Measurements from ENCODE around the gene C15orf61. TPM values are rescaled to one million over a fixed set of nuclear protein-coding genes. Genes with fewer than 3 reads are reported as not detected.

The C15orf61 gene
- total RNA-seq, 1 donor from 2014 or later, result 7.7 TPM

GRCh38 chr15:67551207-67551743 lies 30.3 kb downstream of the C15orf61 start:
- peaks cover 7% of the 10 kb centered on the region for H3K4me1 Mint-ChIP-seq
- H3K9me3 Mint-ChIP-seq, result no peaks in the 10 kb centered on the region
- no peak overlapping the region for H3K27ac Mint-ChIP-seq
- H3K36me3 Mint-ChIP-seq, result peaks cover 20% of the 10 kb centered on the region
- DNase-seq (ENCODE audit: low spot score in 2 of 2, unreplicated experiment in 2 of 2), result no peak
- H3K4me3 Mint-ChIP-seq, result no peak overlapping the region
- H3K27me3 Mint-ChIP-seq (ENCODE audit: low read depth), result no peaks in the 10 kb centered on the region
- no peak for TF ChIP-seq CTCF (IDR thresholded peaks at IDR 0.05; ENCODE audit: unreplicated experiment)

DNA sequence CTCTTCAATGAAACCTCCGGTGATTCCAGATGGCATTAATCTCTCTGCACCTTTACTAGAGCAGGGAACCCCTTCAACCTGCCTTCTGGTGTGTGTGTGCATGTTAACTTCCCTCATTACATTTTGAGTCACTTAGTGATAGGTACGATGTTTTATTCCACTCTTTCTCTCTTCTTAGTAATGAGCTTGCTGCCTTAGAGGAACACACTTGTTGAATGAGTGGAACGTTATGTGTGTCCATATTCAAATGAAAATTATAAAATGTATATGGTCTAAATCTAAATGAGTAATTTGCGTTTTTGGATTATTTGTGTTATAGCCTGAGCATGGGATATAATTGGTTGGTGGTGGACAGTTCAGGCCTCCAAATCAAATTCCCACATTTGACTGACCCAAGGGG lies 33.6 kb downstream of the C15orf61 start:
- Mint-ChIP-seq H3K4me3 (no peak overlapping the region), H3K27me3 (ENCODE audit: low read depth) (no peaks in the 10 kb centered on the region), H3K9me3 (peaks cover 15% of the 10 kb centered on the region), H3K36me3 (peaks cover 45% of the 10 kb centered on the region), H3K4me1 (peaks cover 3% of the 10 kb centered on the region), H3K27ac (no peak overlapping the region)
- no peak for TF ChIP-seq CTCF (IDR thresholded peaks at IDR 0.05; ENCODE audit: unreplicated experiment)
- no peak for DNase-seq (ENCODE audit: low spot score in 2 of 2, unreplicated experiment in 2 of 2)

DNA sequence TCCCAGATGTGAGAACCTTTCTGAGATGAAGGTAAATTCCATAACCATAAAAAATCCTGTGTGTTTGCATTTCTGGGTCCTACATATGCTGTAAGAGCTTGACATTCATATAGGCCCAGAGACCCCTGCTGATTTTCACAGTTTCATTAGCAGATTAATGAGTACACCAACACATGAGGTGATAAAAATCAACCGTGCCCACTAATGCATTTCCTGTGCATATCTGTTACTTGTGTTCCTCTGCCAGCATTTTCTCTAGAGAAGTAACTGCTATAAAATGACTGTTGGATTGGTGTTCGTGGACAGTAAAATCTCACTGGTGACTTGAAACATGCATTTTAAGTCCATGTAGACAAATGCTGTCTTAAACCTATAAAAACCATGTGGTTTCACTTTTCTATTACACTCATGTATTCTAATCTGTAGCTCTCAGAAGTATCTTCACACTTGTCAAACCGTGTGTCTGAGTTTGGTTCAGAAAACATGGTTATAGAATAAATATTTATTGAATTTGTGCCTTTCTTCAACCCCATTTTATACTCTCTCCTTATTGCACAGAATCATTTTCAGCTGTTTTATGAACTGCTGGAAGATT lies 36.1 kb downstream of the C15orf61 start:
- H3K36me3 Mint-ChIP-seq, result peaks cover 49% of the 10 kb centered on the region
- no peak for DNase-seq (ENCODE audit: low spot score in 2 of 2, unreplicated experiment in 2 of 2)
- no peak for TF ChIP-seq CTCF (IDR thresholded peaks at IDR 0.05; ENCODE audit: unreplicated experiment)
- no peak overlapping the region for H3K4me3 Mint-ChIP-seq
- peaks cover 22% of the 10 kb centered on the region for H3K9me3 Mint-ChIP-seq
- no peaks in the 10 kb centered on the region for H3K27me3 Mint-ChIP-seq (ENCODE audit: low read depth)
- H3K4me1 Mint-ChIP-seq, result no peaks in the 10 kb centered on the region
- no peak overlapping the region for H3K27ac Mint-ChIP-seq

DNA sequence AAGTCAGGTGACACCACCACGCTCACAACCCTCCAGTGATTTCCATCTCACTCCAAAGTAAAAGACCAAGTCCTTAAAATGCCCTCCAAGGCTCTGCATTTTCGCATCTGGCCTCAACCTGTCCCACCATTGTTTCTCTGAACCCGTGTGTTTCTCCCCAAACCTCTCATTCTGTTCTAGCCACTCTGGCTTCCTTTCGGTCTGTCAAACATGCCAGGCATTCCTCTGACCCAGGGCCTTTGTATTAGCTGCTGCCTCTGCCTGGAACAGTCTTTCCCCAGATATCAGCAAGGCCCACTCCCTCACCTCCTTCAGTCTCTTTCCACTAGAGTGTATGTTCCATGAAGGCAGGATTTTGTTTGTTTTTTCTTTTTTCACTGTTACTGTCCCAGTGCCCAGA lies 37.6 kb downstream of the C15orf61 start:
- peaks cover 22% of the 10 kb centered on the region for H3K9me3 Mint-ChIP-seq
- no peak for TF ChIP-seq CTCF (IDR thresholded peaks at IDR 0.05; ENCODE audit: unreplicated experiment)
- H3K4me3 Mint-ChIP-seq, result no peak overlapping the region
- no peaks in the 10 kb centered on the region for H3K27me3 Mint-ChIP-seq (ENCODE audit: low read depth)
- DNase-seq (ENCODE audit: low spot score in 2 of 2, unreplicated experiment in 2 of 2), result no peak
- H3K36me3 Mint-ChIP-seq, result peaks cover 49% of the 10 kb centered on the region
- no peak overlapping the region for H3K27ac Mint-ChIP-seq
- peaks cover 1% of the 10 kb centered on the region for H3K4me1 Mint-ChIP-seq

DNA sequence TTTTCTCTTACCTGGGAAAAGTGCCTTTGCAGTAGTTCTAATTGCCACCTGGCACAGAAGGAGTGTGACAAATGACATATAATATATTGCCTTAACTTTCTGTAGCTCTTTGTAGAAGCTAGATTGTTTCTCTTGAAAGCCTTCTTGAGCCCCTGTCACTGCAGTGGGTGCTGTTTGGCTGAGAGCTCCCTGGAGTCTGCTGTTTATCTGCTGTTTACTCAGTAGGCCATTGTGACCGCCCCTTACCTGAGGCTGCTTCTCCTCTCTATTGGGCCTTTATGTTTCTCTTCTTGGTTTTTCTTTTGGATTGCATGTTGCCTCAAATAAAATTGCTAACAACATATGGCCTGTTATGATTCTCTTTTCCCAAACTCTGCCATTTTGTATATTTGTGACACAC lies 38.2 kb downstream of the C15orf61 start:
- Mint-ChIP-seq H3K4me1 (peaks cover 1% of the 10 kb centered on the region), H3K9me3 (peaks cover 22% of the 10 kb centered on the region), H3K27me3 (ENCODE audit: low read depth) (no peaks in the 10 kb centered on the region), H3K4me3 (no peak overlapping the region), H3K36me3 (peaks cover 49% of the 10 kb centered on the region), H3K27ac (no peak overlapping the region)
- DNase-seq (ENCODE audit: low spot score in 2 of 2, unreplicated experiment in 2 of 2), result no peak
- no peak for TF ChIP-seq CTCF (IDR thresholded peaks at IDR 0.05; ENCODE audit: unreplicated experiment)
